Tibial nerve (tissue), 4 donors: Measurements from ENCODE around the gene CDC42SE2. TPM values are rescaled to one million over a fixed set of nuclear protein-coding genes. Genes with fewer than 3 reads are reported as not detected.
"Not testable (repeated sequence)": the region's sequence is repeated elsewhere in the genome, so short reads cannot be mapped to it uniquely, and the experiment has no call there.

Source experiments
- DNase-seq, 2 donors: peaks; one replicate each; pipeline ENCODE4 v3.0.0-alpha.2; 2019; ENCODE audit warnings: low spot score in 2 of 2
- H3K27ac ChIP-seq, 4 donors: fragments of 200-600 bp; sonication (generic) in 3 of 4; one replicate each; pipeline ENCODE4 v1.5.1; 2017 to 2019; ENCODE audit warnings: mild to moderate bottlenecking in 1 of 4
- H3K27me3 ChIP-seq, 2 donors: fragments of 200-600 bp; sonication (generic) in 1 of 2; one replicate each; pipeline versions ENCODE4 v1.5.1 to v1.6.0; 2017 to 2019
- H3K36me3 ChIP-seq, 3 donors: fragments of 200-600 bp; sonication (generic); one replicate each; pipeline ENCODE4 v1.5.1; 2018 to 2019
- H3K4me1 ChIP-seq, 4 donors: fragments of 200-600 bp; sonication (generic) in 3 of 4; one replicate each; pipeline ENCODE4 v1.5.1; 2017 to 2019
- H3K4me3 ChIP-seq, 4 donors: fragments of 200-600 bp; sonication (generic) in 3 of 4; one replicate each; pipeline ENCODE4 v1.5.1; 2017 to 2019; ENCODE audit warnings: mild to moderate bottlenecking in 1 of 4, moderate library complexity in 1 of 4
- H3K9me3 ChIP-seq, 4 donors: fragments of 200-600 bp; sonication (generic) in 3 of 4; one replicate each; pipeline ENCODE4 v1.5.1; 2017 to 2019
- CTCF ChIP-seq, 5 experiments: fragments of 200-600 bp in 3 of 5; fragments of 450-650 bp in 2 of 5; sonication (generic) in 3 of 5; IDR thresholded peaks; one replicate each; pipeline ENCODE4 v1.5.1; 2016 to 2019; ENCODE audit warnings: antibody characterized with exemption in 5 of 5, mild to moderate bottlenecking in 3 of 5, moderate library complexity in 2 of 5
- EP300 ChIP-seq, 2 donors: sonication (generic); formaldehyde crosslinking; IDR thresholded peaks; one replicate each; pipeline ENCODE4 v1.6.1; 2017; ENCODE audit warnings: antibody characterized with exemption in 2 of 2, mild to moderate bottlenecking in 1 of 2
- POLR2A ChIP-seq, 2 donors: fragments of 450-650 bp; IDR thresholded peaks; one replicate each; pipeline ENCODE4 v1.6.1; 2017; ENCODE audit warnings: antibody characterized with exemption in 2 of 2, mild to moderate bottlenecking in 2 of 2, moderate library complexity in 2 of 2
- WGBS, 2 donors: methylation state at CpG; one replicate each; pipeline ENCODE4 v1.1.5; 2018; 5-methylcytosine and 5-hydroxymethylcytosine counted together
- total RNA-seq, 4 donors: library from RNA; depleted of rRNA; stranded (reverse); fragments of >200 nt; gene quantifications; one replicate each; pipeline ENCODE4 v1.1.0, GENCODE V29; 2016

The CDC42SE2 gene
- total RNA-seq, 4 donors from 2014 or later: 23.1 to 31.8 (median 28.0) TPM

GRCh38 chr5:131303537-131303936, 39.7 kb downstream of the CDC42SE2 start:
- Histone ChIP-seq H3K27ac (no peak overlapping the region), H3K36me3 (no peaks in the 10 kb centered on the region), H3K27me3 (no peaks in the 10 kb centered on the region), H3K4me3 (no peak overlapping the region), H3K4me1 (peaks cover 0 to 24% (median 13%) of the 10 kb centered on the region in 4 donors), H3K9me3 (peaks cover 0 to 9% (median 0%) of the 10 kb centered on the region in 4 donors)
- TF ChIP-seq CTCF (IDR thresholded peaks at IDR 0.05) (no peak), POLR2A (IDR thresholded peaks at IDR 0.05) (no peak), EP300 (IDR thresholded peaks at IDR 0.05) (no peak)
- DNase-seq: no peak
- WGBS, 2 donors: 77 to 79% methylated on average over 1 of the region's 1 CpG

- H3K36me3 ChIP-seq: no peaks in the 10 kb centered on the region
- H3K9me3 ChIP-seq: peaks cover 0 to 9% (median 0%) of the 10 kb centered on the region in 4 donors
- TF ChIP-seq CTCF (IDR thresholded peaks at IDR 0.05) (no peak), POLR2A (IDR thresholded peaks at IDR 0.05) (no peak), EP300 (IDR thresholded peaks at IDR 0.05) (no peak)
- H3K4me3 ChIP-seq: no peak overlapping the region
- H3K4me1 ChIP-seq: peaks cover 0 to 24% (median 13%) of the 10 kb centered on the region in 4 donors
- no peaks in the 10 kb centered on the region for H3K27me3 ChIP-seq
- H3K27ac ChIP-seq: peak overlapping the region in 1 of 4 donors; percentile 32
- 82 to 84% methylated on average over 2 of the region's 2 CpGs for WGBS, 2 donors
- DNase-seq: no peak
Measured at GRCh38 chr5:131304414-131304813, 40.6 kb downstream of the CDC42SE2 start.

- Histone ChIP-seq H3K9me3 (peaks cover 0 to 9% (median 0%) of the 10 kb centered on the region in 4 donors), H3K27ac (peak overlapping the region in 1 of 4 donors; percentile 32), H3K4me1 (peaks cover 0 to 24% (median 13%) of the 10 kb centered on the region in 4 donors), H3K4me3 (no peak overlapping the region), H3K27me3 (no peaks in the 10 kb centered on the region), H3K36me3 (no peaks in the 10 kb centered on the region)
- DNase-seq: no peak
- TF ChIP-seq CTCF (IDR thresholded peaks at IDR 0.05) (no peak), POLR2A (IDR thresholded peaks at IDR 0.05) (no peak), EP300 (IDR thresholded peaks at IDR 0.05) (no peak)
- WGBS, 2 donors: 85 to 88% methylated on average over 2 of the region's 2 CpGs
Measured at GRCh38 chr5:131305138-131305689, 41.4 kb downstream of the CDC42SE2 start.

- WGBS, 2 donors: 87 to 94% methylated on average over 2 of the region's 2 CpGs
- H3K4me3 ChIP-seq: no peak overlapping the region
- TF ChIP-seq EP300 (IDR thresholded peaks at IDR 0.05) (no peak), CTCF (IDR thresholded peaks at IDR 0.05) (no peak), POLR2A (IDR thresholded peaks at IDR 0.05) (no peak)
Measured at GRCh38 chr5:131305906-131306305, 42.1 kb downstream of the CDC42SE2 start.

GRCh38 chr5:131312235-131312772, 48.5 kb downstream of the CDC42SE2 start:
- not testable (repeated sequence) for DNase-seq, H3K27me3 ChIP-seq, H3K36me3 ChIP-seq, H3K9me3 ChIP-seq, H3K4me3 ChIP-seq, H3K27ac ChIP-seq
- peaks cover 0 to 13% (median 8%) of the 10 kb centered on the region in 4 donors for H3K4me1 ChIP-seq
- 84 to 91% methylated on average over 16 of the region's 16 CpGs for WGBS, 2 donors

More at GRCh38 chr5:131305906-131306305, 42.1 kb downstream of the CDC42SE2 start:
- DNase-seq: no peak
- Histone ChIP-seq H3K4me1 (peaks cover 0 to 24% (median 13%) of the 10 kb centered on the region in 4 donors), H3K27ac (no peak overlapping the region), H3K36me3 (no peaks in the 10 kb centered on the region), H3K27me3 (no peaks in the 10 kb centered on the region), H3K9me3 (peaks cover 0 to 9% (median 0%) of the 10 kb centered on the region in 4 donors)
